ENCODE data around the gene TMEM30B. TPM values are rescaled to one million over a fixed set of nuclear protein-coding genes. Genes with fewer than 3 reads are reported as not detected.

The TMEM30B gene
- total and polyA plus RNA-seq, 2 of the 8 experiments (the other 6 are each of a cell fraction or from before 2014, with no cell fraction given) = 11.2 to 18.7 TPM

DNA sequence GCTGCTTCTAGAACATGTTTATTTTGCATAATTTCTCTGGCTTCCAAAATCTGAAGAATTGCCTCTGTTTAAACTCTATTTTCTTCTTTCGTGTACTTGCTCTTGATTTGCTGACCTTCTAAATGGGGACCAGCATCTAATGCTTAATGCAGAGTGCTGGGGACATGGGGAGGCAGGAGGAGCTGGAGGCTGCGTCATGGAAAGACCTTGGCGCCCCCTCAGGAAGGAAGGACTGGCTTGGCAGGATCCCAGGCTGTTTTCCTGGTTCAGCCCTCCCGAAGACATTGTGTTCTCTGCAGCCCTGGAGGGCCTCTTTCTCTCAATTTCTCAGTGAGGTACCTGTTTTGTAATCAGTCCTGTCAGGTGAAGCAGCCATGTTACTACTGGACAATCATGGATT is 45.7 kb upstream of the TMEM30B start (continued):
- TF ChIP-seq, protein P1, sequence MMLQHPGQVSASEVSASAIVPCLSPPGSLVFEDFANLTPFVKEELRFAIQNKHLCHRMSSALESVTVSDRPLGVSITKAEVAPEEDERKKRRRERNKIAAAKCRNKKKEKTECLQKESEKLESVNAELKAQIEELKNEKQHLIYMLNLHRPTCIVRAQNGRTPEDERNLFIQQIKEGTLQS (IDR thresholded peaks at IDR 0.05; ENCODE audit: insufficient read depth, low read depth, low read length) = no peak
- TF ChIP-seq SRF (IDR thresholded peaks at IDR 0.05; ENCODE audit: low read depth, low read length) (no peak), CREB1 (IDR thresholded peaks at IDR 0.05) (peak; percentile 50; the same call in 1 of the 2 replicates), BACH1 (IDR thresholded peaks at IDR 0.05; ENCODE audit: low read length) (no peak), RNF2 (IDR thresholded peaks at IDR 0.05; ENCODE audit: borderline replicate concordance, low read depth, low read length, missing control alignments, poor library complexity, severe bottlenecking) (no peak), RAD21 (IDR thresholded peaks at IDR 0.05 in 1 of 2, conservative IDR thresholded peaks at IDR 0.05 in 1 of 2; ENCODE audit: low read depth in 2 of 2, low read length in 2 of 2) (peak in 1 of 2 experiments; percentile 17; a peak in 1 of 4 replicates), RFX5 (IDR thresholded peaks at IDR 0.05; ENCODE audit: borderline replicate concordance, low read depth, low read length) (no peak), EGR1 (IDR thresholded peaks at IDR 0.05; ENCODE audit: borderline replicate concordance, low read depth, low read length) (no peak), JUN (IDR thresholded peaks at IDR 0.05; ENCODE audit: low read depth, low read length) (no peak), ZNF274 (IDR thresholded peaks at IDR 0.05; ENCODE audit: borderline replicate concordance, extremely low read depth, low read length) (no peak)
- TF ChIP-seq, protein P2, sequence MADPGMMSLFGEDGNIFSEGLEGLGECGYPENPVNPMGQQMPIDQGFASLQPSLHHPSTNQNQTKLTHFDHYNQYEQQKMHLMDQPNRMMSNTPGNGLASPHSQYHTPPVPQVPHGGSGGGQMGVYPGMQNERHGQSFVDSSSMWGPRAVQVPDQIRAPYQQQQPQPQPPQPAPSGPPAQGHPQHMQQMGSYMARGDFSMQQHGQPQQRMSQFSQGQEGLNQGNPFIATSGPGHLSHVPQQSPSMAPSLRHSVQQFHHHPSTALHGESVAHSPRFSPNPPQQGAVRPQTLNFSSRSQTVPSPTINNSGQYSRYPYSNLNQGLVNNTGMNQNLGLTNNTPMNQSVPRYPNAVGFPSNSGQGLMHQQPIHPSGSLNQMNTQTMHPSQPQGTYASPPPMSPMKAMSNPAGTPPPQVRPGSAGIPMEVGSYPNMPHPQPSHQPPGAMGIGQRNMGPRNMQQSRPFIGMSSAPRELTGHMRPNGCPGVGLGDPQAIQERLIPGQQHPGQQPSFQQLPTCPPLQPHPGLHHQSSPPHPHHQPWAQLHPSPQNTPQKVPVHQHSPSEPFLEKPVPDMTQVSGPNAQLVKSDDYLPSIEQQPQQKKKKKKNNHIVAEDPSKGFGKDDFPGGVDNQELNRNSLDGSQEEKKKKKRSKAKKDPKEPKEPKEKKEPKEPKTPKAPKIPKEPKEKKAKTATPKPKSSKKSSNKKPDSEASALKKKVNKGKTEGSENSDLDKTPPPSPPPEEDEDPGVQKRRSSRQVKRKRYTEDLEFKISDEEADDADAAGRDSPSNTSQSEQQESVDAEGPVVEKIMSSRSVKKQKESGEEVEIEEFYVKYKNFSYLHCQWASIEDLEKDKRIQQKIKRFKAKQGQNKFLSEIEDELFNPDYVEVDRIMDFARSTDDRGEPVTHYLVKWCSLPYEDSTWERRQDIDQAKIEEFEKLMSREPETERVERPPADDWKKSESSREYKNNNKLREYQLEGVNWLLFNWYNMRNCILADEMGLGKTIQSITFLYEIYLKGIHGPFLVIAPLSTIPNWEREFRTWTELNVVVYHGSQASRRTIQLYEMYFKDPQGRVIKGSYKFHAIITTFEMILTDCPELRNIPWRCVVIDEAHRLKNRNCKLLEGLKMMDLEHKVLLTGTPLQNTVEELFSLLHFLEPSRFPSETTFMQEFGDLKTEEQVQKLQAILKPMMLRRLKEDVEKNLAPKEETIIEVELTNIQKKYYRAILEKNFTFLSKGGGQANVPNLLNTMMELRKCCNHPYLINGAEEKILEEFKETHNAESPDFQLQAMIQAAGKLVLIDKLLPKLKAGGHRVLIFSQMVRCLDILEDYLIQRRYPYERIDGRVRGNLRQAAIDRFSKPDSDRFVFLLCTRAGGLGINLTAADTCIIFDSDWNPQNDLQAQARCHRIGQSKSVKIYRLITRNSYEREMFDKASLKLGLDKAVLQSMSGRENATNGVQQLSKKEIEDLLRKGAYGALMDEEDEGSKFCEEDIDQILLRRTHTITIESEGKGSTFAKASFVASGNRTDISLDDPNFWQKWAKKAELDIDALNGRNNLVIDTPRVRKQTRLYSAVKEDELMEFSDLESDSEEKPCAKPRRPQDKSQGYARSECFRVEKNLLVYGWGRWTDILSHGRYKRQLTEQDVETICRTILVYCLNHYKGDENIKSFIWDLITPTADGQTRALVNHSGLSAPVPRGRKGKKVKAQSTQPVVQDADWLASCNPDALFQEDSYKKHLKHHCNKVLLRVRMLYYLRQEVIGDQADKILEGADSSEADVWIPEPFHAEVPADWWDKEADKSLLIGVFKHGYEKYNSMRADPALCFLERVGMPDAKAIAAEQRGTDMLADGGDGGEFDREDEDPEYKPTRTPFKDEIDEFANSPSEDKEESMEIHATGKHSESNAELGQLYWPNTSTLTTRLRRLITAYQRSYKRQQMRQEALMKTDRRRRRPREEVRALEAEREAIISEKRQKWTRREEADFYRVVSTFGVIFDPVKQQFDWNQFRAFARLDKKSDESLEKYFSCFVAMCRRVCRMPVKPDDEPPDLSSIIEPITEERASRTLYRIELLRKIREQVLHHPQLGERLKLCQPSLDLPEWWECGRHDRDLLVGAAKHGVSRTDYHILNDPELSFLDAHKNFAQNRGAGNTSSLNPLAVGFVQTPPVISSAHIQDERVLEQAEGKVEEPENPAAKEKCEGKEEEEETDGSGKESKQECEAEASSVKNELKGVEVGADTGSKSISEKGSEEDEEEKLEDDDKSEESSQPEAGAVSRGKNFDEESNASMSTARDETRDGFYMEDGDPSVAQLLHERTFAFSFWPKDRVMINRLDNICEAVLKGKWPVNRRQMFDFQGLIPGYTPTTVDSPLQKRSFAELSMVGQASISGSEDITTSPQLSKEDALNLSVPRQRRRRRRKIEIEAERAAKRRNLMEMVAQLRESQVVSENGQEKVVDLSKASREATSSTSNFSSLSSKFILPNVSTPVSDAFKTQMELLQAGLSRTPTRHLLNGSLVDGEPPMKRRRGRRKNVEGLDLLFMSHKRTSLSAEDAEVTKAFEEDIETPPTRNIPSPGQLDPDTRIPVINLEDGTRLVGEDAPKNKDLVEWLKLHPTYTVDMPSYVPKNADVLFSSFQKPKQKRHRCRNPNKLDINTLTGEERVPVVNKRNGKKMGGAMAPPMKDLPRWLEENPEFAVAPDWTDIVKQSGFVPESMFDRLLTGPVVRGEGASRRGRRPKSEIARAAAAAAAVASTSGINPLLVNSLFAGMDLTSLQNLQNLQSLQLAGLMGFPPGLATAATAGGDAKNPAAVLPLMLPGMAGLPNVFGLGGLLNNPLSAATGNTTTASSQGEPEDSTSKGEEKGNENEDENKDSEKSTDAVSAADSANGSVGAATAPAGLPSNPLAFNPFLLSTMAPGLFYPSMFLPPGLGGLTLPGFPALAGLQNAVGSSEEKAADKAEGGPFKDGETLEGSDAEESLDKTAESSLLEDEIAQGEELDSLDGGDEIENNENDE (IDR thresholded peaks at IDR 0.05; ENCODE audit: insufficient replicate concordance, low read length) = no peak

All from H1 (cell line).